ENCODE data around the gene TRPV2.

TRPV2 gene

GRCh38 chr17:16459855-16460550 is 44.6 kb downstream of the TRPV2 start:
- no peak for DNase-seq

- DNase-seq, result no peak
Measured at GRCh38 chr17:16460796-16461605, 45.6 kb downstream of the TRPV2 start.

GRCh38 chr17:16461606-16461866 is 46.2 kb downstream of the TRPV2 start:
- no peak for DNase-seq

GRCh38 chr17:16462070-16462864 is 46.9 kb downstream of the TRPV2 start:
- DNase-seq, result no peak

- peak in 1 of 14 donors; percentile 83 for DNase-seq
Measured at GRCh38 chr17:16463358-16464302, 48.3 kb downstream of the TRPV2 start.

- DNase-seq, result no peak
Measured at GRCh38 chr17:16464303-16465051, 49.1 kb downstream of the TRPV2 start.

GRCh38 chr17:16465052-16465312 is 49.6 kb downstream of the TRPV2 start:
- DNase-seq, result no peak

- no peak for DNase-seq
Measured at GRCh38 chr17:16465861-16466338, 50.5 kb downstream of the TRPV2 start.

GRCh38 chr17:16466407-16466806 is 51.0 kb downstream of the TRPV2 start:
- no peak for DNase-seq

GRCh38 chr17:16467044-16467443 is 51.7 kb downstream of the TRPV2 start:
- DNase-seq, result no peak

- DNase-seq, result no peak
Measured at GRCh38 chr17:16467886-16468285, 52.5 kb downstream of the TRPV2 start.

- DNase-seq, result no peak
Measured at GRCh38 chr17:16468428-16468992, 53.1 kb downstream of the TRPV2 start.

- peak in 3 of 14 donors; percentile 15 to 33 (median 28) for DNase-seq
Measured at GRCh38 chr17:16470265-16470664, 54.9 kb downstream of the TRPV2 start.

GRCh38 chr17:16471295-16471694 is 55.9 kb downstream of the TRPV2 start:
- no peak for DNase-seq

- no peak for DNase-seq
Measured at GRCh38 chr17:16472539-16472938, 57.2 kb downstream of the TRPV2 start.

GRCh38 chr17:16473044-16474011 is 58.0 kb downstream of the TRPV2 start:
- no peak for DNase-seq

- no peak for DNase-seq
Measured at GRCh38 chr17:16474012-16474725, 58.8 kb downstream of the TRPV2 start.

GRCh38 chr17:16475179-16475704 is 59.9 kb downstream of the TRPV2 start:
- no peak for DNase-seq

GRCh38 chr17:16477255-16477654 is 61.9 kb downstream of the TRPV2 start:
- no peak for DNase-seq

Measured in C1 segment of cervical spinal cord (tissue), 14 donors.